HepG2 (cell line): Measurements from ENCODE around the gene ALOX5. TPM values are rescaled to one million over a fixed set of nuclear protein-coding genes. Genes with fewer than 3 reads are reported as not detected.

ENCODE experiments used
- ATAC-seq: fragments of 200-7000 bp; cut with Tn5 transposase; 3 replicates; pipeline ENCODE4 v1.9.1; 2020; ENCODE audit warnings: mild to moderate bottlenecking, moderate library complexity
- BruUV-seq: library from RNA; stranded (reverse); fragments of 400-500 nt; replicated peaks from 2 replicates; lab custom pipeline; 2021; lab: Mats Ljungman, UMichigan
- CTCF ChIA-PET: fragments of 300-600 bp; formaldehyde crosslinking; extraction: SDS; loops from one replicate; lab custom pipeline; 2021; ENCODE audit warnings: low total read pairs, inconsistent platforms, low intra/inter-chr PET ratio; lab: Yijun Ruan, JAX
- POLR2A ChIA-PET: fragments of 350-600 bp; sonication (Branson Sonifier 250); formaldehyde crosslinking; loops from one replicate; lab custom pipeline; 2020; ENCODE audit warnings: antibody characterized with exemption, inconsistent platforms; lab: Yijun Ruan, JAX
- DNase-seq: peaks from one replicate; pipeline ENCODE4 v3.0.0-alpha.2; 2015; ENCODE audit warnings: low spot score
- FAIRE-seq: peaks from 3 replicates; lab custom pipeline; 2011; peaks lifted over from hg19 to GRCh38; lab: Jason Lieb, UNC
- H2AFZ ChIP-seq: one replicate; pipeline ENCODE4 v1.6.1; 2011; ENCODE audit warnings: low read length, inconsistent platforms
- H3K27ac ChIP-seq: fragments of 300-600 bp; 3 replicates; pipeline ENCODE4 v1.8.0; 2011; ENCODE audit warnings: mixed run types, mild to moderate bottlenecking, mixed read lengths, low read length, inconsistent platforms; ENCODE audit not compliant: insufficient read depth; ENCODE audit errors: extremely low read length
- H3K27me3 ChIP-seq, 2 experiments: fragments of 200-600 bp in 1 of 2; 2 replicates in 1 of 2; 3 replicates in 1 of 2; pipeline versions ENCODE4 v1.6.0 to v1.8.0; 2011; ENCODE audit warnings: low read length in 2 of 2, mild to moderate bottlenecking in 2 of 2, moderate library complexity in 2 of 2, inconsistent platforms in 1 of 2; ENCODE audit not compliant: insufficient read depth in 2 of 2, control insufficient read depth in 1 of 2
- H3K36me3 ChIP-seq, 2 experiments: fragments of 200-600 bp in 1 of 2; replicated peaks in 1 of 2; 2 replicates in 1 of 2; 3 replicates in 1 of 2; pipeline versions ENCODE4 v1.5.1 to v1.8.0; 2011; ENCODE audit warnings: low read length in 2 of 2, inconsistent platforms in 1 of 2; ENCODE audit not compliant: insufficient read depth in 2 of 2, control insufficient read depth in 1 of 2
- H3K4me1 ChIP-seq: 2 replicates; pipeline ENCODE4 v1.5.1; 2012; ENCODE audit warnings: low read length, inconsistent platforms; ENCODE audit not compliant: insufficient read depth
- H3K4me2 ChIP-seq: 2 replicates; pipeline ENCODE4 v1.6.0; 2011; ENCODE audit warnings: low read depth, low read length, inconsistent platforms
- H3K4me3 ChIP-seq, 3 experiments: fragments of 200-600 bp in 1 of 3; sonication (generic), shearing (Covaris generic) in 1 of 3; replicated peaks in 1 of 3; 2 replicates each; pipeline ENCODE4 v1.5.1; 2011 to 2016; ENCODE audit warnings: low read length in 3 of 3, inconsistent platforms in 2 of 3, low read depth in 2 of 3, mild to moderate bottlenecking in 2 of 3, control low read depth in 1 of 3, mixed read lengths in 1 of 3; ENCODE audit not compliant: insufficient read depth in 1 of 3
- H3K79me2 ChIP-seq: one replicate; pipeline ENCODE4 v1.6.1; 2011; ENCODE audit warnings: low read length, inconsistent platforms; ENCODE audit not compliant: insufficient read depth
- H3K9ac ChIP-seq: 2 replicates; pipeline ENCODE4 v1.6.0; 2011; ENCODE audit warnings: mild to moderate bottlenecking, low read depth, low read length, inconsistent platforms; ENCODE audit not compliant: insufficient read depth
- H3K9me3 ChIP-seq: 2 replicates; pipeline ENCODE4 v1.5.1; 2012; ENCODE audit warnings: mild to moderate bottlenecking, low read length
- H4K20me1 ChIP-seq: 2 replicates; pipeline ENCODE4 v1.6.0; 2011; ENCODE audit warnings: inconsistent platforms, mild to moderate bottlenecking, low read length, moderate library complexity; ENCODE audit not compliant: insufficient read depth
- AGO1 ChIP-seq: fragments of 200-400 bp; formaldehyde crosslinking; IDR thresholded peaks from 2 replicates; pipeline ENCODE4 v1.6.1; 2017; ENCODE audit warnings: mild to moderate bottlenecking, low read depth, low read length, moderate library complexity; ENCODE audit not compliant: poor library complexity, severe bottlenecking
- KDM3A ChIP-seq: IDR thresholded peaks from 2 replicates; pipeline ENCODE4 v1.6.1; 2018; ENCODE audit warnings: low read depth, missing compliant biosample characterization
- NAIF1 ChIP-seq: sonication (generic); formaldehyde crosslinking; IDR thresholded peaks from 2 replicates; pipeline ENCODE4 v1.5.0; 2020; ENCODE audit warnings: mild to moderate bottlenecking, missing genetic modification reagents, borderline replicate concordance
- SIX1 ChIP-seq: sonication (generic); formaldehyde crosslinking; IDR thresholded peaks from 2 replicates; pipeline ENCODE4 v1.4.0; 2020; ENCODE audit warnings: missing genetic modification reagents, borderline replicate concordance
- ZNF235 ChIP-seq: sonication (generic); formaldehyde crosslinking; IDR thresholded peaks from 2 replicates; pipeline ENCODE4 v1.8.1; 2023; ENCODE audit warnings: mild to moderate bottlenecking, missing genetic modification reagents, borderline replicate concordance
- ZNF782 ChIP-seq: sonication (generic); formaldehyde crosslinking; IDR thresholded peaks from 2 replicates; pipeline ENCODE4 v1.4.0; 2020; ENCODE audit warnings: missing genetic modification reagents, mild to moderate bottlenecking, borderline replicate concordance
- WGBS: methylation state at CpG from one replicate; pipeline ENCODE4 v1.1.6; 2017; ENCODE audit warnings: low lambda C conversion rate; 5-methylcytosine and 5-hydroxymethylcytosine counted together
- in situ Hi-C: cut with HindIII; loops from 2 replicates; pipeline ENCODE4 v1.10.0; 2017; ENCODE audit warnings: low pct_unique_long_range_greater_than_20kb; ENCODE audit not compliant: extremely low pct_ligation_motif_present
- intact Hi-C: fragments of 100-400 bp; cut with micrococcal nuclease; formaldehyde crosslinking; loops from one replicate; pipeline ENCODE4 v1.10.0; 2022; ENCODE audit not compliant: unreplicated experiment
- polyA plus RNA-seq, 8 experiments: library from polyadenylated mRNA; depleted of rRNA in 3 of 8; stranded (reverse) in 7 of 8; unstranded in 1 of 8; fragments of >200 nt; fragmentation: Illumina TruSeq in 4 of 8; extraction: Trizol in 4 of 8; gene quantifications; 2 replicates each; pipeline versions ENCODE4 v1.2.1 to v1.2.3, GENCODE V29; 2011 to 2016; ENCODE audit warnings: low read depth in 4 of 8, missing spikeins in 1 of 8, mixed read lengths in 1 of 8; ENCODE audit not compliant: insufficient read depth in 1 of 8
- total RNA-seq, 5 experiments: library from RNA; depleted of rRNA; stranded (reverse); fragments of >200 nt; fragmentation: Illumina TruSeq; extraction: Trizol; gene quantifications; 2 replicates each; pipeline ENCODE4 v1.2.3, GENCODE V29; 2016; ENCODE audit warnings: low read depth in 1 of 5
- TF ChIP-seq, protein P1 (sequence below): sonication (generic); formaldehyde crosslinking; IDR thresholded peaks from 2 replicates; pipeline ENCODE4 v1.5.1; 2020; ENCODE audit warnings: mild to moderate bottlenecking, moderate library complexity, missing genetic modification reagents
- TF ChIP-seq, protein P2 (sequence below): IDR thresholded peaks from 2 replicates; pipeline ENCODE4 v1.6.1; 2016; ENCODE audit warnings: missing compliant biosample characterization, missing genetic modification reagents, borderline replicate concordance
- TF ChIP-seq, protein P3 (sequence below): sonication (generic); formaldehyde crosslinking; IDR thresholded peaks from 2 replicates; pipeline ENCODE4 v1.5.0; 2020; ENCODE audit warnings: mild to moderate bottlenecking, missing genetic modification reagents, borderline replicate concordance
- TF ChIP-seq, protein P4 (sequence below): sonication (generic); formaldehyde crosslinking; IDR thresholded peaks from 2 replicates; pipeline ENCODE4 v1.5.1; 2020; ENCODE audit warnings: mild to moderate bottlenecking, missing genetic modification reagents, moderate library complexity

ALOX5 gene
- total and polyA plus RNA-seq, 2 of the 13 experiments (the other 11 are each of a cell fraction or from before 2014, with no cell fraction given) = 0.04 TPM; not detected in 1

DNA sequence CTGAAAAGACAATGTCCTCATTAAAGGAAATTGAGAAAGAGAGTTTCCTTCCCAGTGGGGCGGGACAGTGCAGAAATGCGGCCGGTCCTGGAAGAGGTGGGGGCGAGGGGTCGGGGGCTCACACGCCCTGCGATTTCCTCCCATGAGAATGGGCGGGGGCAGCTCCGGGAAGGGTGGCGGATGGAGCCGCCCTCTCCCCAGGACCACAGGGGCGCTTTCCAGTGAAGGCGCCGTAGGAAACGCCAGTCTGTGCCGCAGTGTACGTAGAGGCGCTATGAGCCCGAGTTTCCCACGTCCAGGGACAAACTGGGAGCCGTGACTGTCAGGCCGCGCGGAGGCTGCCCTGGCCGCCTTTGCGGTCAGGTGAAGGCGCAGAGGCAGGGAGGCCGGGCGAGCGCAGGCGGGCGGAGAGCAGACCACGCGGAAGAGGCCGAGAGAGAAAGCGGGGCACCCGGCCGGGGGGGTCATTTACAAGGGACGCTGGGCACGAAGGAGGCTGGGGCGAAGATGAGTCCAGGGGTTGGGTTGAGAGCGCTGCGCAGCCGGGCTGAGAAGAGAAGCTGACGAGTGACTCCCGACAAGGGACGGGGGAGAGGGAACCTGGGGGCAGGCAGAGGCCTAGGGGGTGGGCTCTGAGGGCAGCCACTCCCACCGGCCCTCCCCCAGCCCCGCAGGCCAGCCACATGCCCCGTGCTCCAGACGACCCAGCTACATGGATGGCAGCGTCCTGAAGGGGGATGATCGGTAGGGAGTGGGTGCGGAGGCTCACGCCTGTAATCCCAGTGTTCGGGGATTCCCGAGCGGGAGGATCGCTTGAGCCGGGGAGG, 45.0 kb downstream of the ALOX5 start:
- no peak overlapping the region for H2AFZ ChIP-seq
- FAIRE-seq = no peak
- no peaks in the 10 kb centered on the region for H3K36me3 ChIP-seq
- no TSS peak for BruUV-seq
- peak overlapping the region; percentile 39; the same call in 1 of the 2 replicates for H3K9ac ChIP-seq
- peak overlapping the region; percentile 51 to 73 (median 52) for H3K4me3 ChIP-seq
- ATAC-seq = peak; percentile 89
- H4K20me1 ChIP-seq = no peaks in the 10 kb centered on the region
- H3K4me1 ChIP-seq = peaks cover 15% of the 10 kb centered on the region
- in situ Hi-C loops = no loop called here
- POLR2A ChIA-PET = no interaction called here
- H3K27me3 ChIP-seq = peaks cover 6 to 36% of the 10 kb centered on the region in 2 experiments
- no peaks in the 10 kb centered on the region for H3K9me3 ChIP-seq
- no peaks in the 10 kb centered on the region for H3K79me2 ChIP-seq
- DNase-seq = peak; percentile 16
- peak overlapping the region; percentile 82 for H3K4me2 ChIP-seq
- CTCF ChIA-PET = no interaction called here
- 14% methylated on average over 32 of the region's 60 CpGs for WGBS
- no peak overlapping the region for H3K27ac ChIP-seq
- intact Hi-C loops = no loop called here
- TF ChIP-seq ZNF782 (CRISPR knock-in tag) = 0 out of 2 replicates have a peak, but pooled peaks have one; percentile 49
- TF ChIP-seq NAIF1 (CRISPR knock-in tag) = peak; percentile 98
- TF ChIP-seq, protein P1, sequence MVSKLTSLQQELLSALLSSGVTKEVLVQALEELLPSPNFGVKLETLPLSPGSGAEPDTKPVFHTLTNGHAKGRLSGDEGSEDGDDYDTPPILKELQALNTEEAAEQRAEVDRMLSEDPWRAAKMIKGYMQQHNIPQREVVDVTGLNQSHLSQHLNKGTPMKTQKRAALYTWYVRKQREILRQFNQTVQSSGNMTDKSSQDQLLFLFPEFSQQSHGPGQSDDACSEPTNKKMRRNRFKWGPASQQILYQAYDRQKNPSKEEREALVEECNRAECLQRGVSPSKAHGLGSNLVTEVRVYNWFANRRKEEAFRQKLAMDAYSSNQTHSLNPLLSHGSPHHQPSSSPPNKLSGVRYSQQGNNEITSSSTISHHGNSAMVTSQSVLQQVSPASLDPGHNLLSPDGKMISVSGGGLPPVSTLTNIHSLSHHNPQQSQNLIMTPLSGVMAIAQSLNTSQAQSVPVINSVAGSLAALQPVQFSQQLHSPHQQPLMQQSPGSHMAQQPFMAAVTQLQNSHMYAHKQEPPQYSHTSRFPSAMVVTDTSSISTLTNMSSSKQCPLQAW (CRISPR knock-in tag) = 0 out of 2 replicates have a peak, but pooled peaks have one; percentile 21
- TF ChIP-seq, protein P2, sequence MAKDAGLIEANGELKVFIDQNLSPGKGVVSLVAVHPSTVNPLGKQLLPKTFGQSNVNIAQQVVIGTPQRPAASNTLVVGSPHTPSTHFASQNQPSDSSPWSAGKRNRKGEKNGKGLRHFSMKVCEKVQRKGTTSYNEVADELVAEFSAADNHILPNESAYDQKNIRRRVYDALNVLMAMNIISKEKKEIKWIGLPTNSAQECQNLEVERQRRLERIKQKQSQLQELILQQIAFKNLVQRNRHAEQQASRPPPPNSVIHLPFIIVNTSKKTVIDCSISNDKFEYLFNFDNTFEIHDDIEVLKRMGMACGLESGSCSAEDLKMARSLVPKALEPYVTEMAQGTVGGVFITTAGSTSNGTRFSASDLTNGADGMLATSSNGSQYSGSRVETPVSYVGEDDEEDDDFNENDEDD (CRISPR knock-in tag) = no peak
- TF ChIP-seq ZNF235 = peak; percentile 34; the same call in 1 of the 2 replicates
- peak; percentile 47 for TF ChIP-seq AGO1
- TF ChIP-seq, protein P3, sequence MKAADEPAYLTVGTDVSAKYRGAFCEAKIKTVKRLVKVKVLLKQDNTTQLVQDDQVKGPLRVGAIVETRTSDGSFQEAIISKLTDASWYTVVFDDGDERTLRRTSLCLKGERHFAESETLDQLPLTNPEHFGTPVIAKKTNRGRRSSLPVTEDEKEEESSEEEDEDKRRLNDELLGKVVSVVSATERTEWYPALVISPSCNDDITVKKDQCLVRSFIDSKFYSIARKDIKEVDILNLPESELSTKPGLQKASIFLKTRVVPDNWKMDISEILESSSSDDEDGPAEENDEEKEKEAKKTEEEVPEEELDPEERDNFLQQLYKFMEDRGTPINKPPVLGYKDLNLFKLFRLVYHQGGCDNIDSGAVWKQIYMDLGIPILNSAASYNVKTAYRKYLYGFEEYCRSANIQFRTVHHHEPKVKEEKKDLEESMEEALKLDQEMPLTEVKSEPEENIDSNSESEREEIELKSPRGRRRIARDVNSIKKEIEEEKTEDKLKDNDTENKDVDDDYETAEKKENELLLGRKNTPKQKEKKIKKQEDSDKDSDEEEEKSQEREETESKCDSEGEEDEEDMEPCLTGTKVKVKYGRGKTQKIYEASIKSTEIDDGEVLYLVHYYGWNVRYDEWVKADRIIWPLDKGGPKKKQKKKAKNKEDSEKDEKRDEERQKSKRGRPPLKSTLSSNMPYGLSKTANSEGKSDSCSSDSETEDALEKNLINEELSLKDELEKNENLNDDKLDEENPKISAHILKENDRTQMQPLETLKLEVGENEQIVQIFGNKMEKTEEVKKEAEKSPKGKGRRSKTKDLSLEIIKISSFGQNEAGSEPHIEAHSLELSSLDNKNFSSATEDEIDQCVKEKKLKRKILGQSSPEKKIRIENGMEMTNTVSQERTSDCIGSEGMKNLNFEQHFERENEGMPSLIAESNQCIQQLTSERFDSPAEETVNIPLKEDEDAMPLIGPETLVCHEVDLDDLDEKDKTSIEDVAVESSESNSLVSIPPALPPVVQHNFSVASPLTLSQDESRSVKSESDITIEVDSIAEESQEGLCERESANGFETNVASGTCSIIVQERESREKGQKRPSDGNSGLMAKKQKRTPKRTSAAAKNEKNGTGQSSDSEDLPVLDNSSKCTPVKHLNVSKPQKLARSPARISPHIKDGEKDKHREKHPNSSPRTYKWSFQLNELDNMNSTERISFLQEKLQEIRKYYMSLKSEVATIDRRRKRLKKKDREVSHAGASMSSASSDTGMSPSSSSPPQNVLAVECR = peak; percentile 19; the same call in 1 of the 2 replicates
- no peak for TF ChIP-seq SIX1 (CRISPR knock-in tag)
- TF ChIP-seq, protein P4, sequence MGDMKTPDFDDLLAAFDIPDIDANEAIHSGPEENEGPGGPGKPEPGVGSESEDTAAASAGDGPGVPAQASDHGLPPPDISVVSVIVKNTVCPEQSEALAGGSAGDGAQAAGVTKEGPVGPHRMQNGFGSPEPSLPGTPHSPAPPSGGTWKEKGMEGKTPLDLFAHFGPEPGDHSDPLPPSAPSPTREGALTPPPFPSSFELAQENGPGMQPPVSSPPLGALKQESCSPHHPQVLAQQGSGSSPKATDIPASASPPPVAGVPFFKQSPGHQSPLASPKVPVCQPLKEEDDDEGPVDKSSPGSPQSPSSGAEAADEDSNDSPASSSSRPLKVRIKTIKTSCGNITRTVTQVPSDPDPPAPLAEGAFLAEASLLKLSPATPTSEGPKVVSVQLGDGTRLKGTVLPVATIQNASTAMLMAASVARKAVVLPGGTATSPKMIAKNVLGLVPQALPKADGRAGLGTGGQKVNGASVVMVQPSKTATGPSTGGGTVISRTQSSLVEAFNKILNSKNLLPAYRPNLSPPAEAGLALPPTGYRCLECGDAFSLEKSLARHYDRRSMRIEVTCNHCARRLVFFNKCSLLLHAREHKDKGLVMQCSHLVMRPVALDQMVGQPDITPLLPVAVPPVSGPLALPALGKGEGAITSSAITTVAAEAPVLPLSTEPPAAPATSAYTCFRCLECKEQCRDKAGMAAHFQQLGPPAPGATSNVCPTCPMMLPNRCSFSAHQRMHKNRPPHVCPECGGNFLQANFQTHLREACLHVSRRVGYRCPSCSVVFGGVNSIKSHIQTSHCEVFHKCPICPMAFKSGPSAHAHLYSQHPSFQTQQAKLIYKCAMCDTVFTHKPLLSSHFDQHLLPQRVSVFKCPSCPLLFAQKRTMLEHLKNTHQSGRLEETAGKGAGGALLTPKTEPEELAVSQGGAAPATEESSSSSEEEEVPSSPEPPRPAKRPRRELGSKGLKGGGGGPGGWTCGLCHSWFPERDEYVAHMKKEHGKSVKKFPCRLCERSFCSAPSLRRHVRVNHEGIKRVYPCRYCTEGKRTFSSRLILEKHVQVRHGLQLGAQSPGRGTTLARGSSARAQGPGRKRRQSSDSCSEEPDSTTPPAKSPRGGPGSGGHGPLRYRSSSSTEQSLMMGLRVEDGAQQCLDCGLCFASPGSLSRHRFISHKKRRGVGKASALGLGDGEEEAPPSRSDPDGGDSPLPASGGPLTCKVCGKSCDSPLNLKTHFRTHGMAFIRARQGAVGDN (CRISPR knock-in tag) = peak; percentile 69
- TF ChIP-seq KDM3A (CRISPR knock-in tag) = 0 out of 2 replicates have a peak, but pooled peaks have one; percentile 16
